Esophagus mucosa (tissue), 1 donor: ENCODE measurements around the gene ETFRF1. TPM values are rescaled to one million over a fixed set of nuclear protein-coding genes. Genes with fewer than 3 reads are reported as not detected.

Experiments used
- ATAC-seq: fragments of 200-7000 bp; cut with Tn5 transposase; one replicate; pipeline ENCODE4 v1.9.1; 2020
- total RNA-seq: library from RNA; stranded (reverse); gene quantifications from one replicate; pipeline ENCODE4 v1.2.4, GENCODE V29; 2023
- donor health status: DM: yes; HTN: yes; CAD: no.

The ETFRF1 gene
- total RNA-seq: 13.1 TPM

- ATAC-seq: peak; percentile 99
Measured at GRCh38 chr12:25195056-25195971, at the start of gene ETFRF1, which contains the start of gene DNAI7. ETFRF1 (plus strand) TSS chr12:25195237; CDS start chr12:25203957, 8,720 bp downstream. DNAI7 (minus strand) TSS chr12:25195160; CDS start chr12:25195078, 82 bp downstream.

- ATAC-seq: no peak
Measured at GRCh38 chr12:25146686-25147085, 48.4 kb upstream of the ETFRF1 start.

GRCh38 chr12:25151476-25151875 is 43.6 kb upstream of the ETFRF1 start:
- ATAC-seq: peak; percentile 84

- no peak for ATAC-seq
Measured at GRCh38 chr12:25152055-25152454, 43.0 kb upstream of the ETFRF1 start.

GRCh38 chr12:25155022-25155576 is 39.9 kb upstream of the ETFRF1 start:
- ATAC-seq: no peak

- no peak for ATAC-seq
Measured at GRCh38 chr12:25156061-25156460, 39.0 kb upstream of the ETFRF1 start.

- ATAC-seq: no peak
Measured at GRCh38 chr12:25162866-25163265, 32.2 kb upstream of the ETFRF1 start.

- ATAC-seq: no peak
Measured at GRCh38 chr12:25182765-25183164, 12.3 kb upstream of the ETFRF1 start.

GRCh38 chr12:25184132-25184531 is 10.9 kb upstream of the ETFRF1 start:
- ATAC-seq: no peak

GRCh38 chr12:25186038-25186787 is 8.8 kb upstream of the ETFRF1 start:
- ATAC-seq: no peak

GRCh38 chr12:25186788-25187402 is 8.1 kb upstream of the ETFRF1 start:
- no peak for ATAC-seq

GRCh38 chr12:25187781-25188180 is 7.3 kb upstream of the ETFRF1 start:
- peak; percentile 68 for ATAC-seq

GRCh38 chr12:25189656-25190055 is 5.4 kb upstream of the ETFRF1 start:
- no peak for ATAC-seq

GRCh38 chr12:25190793-25191192 is 4.2 kb upstream of the ETFRF1 start:
- no peak for ATAC-seq

- ATAC-seq: no peak
Measured at GRCh38 chr12:25194214-25194613, 823 bp upstream of the ETFRF1 start.

- ATAC-seq: no peak
Measured at GRCh38 chr12:25194722-25195055, 348 bp upstream of the ETFRF1 start.

- no peak for ATAC-seq
Measured at GRCh38 chr12:25197608-25198007, 2.6 kb downstream of the ETFRF1 start.

GRCh38 chr12:25200703-25201102 is 5.7 kb downstream of the ETFRF1 start:
- no peak for ATAC-seq

GRCh38 chr12:25202137-25202536 is 7.1 kb downstream of the ETFRF1 start:
- no peak for ATAC-seq

GRCh38 chr12:25207411-25207810 is 12.4 kb downstream of the ETFRF1 start:
- ATAC-seq: no peak

GRCh38 chr12:25207846-25208245 is 12.8 kb downstream of the ETFRF1 start:
- no peak for ATAC-seq

- no peak for ATAC-seq
Measured at GRCh38 chr12:25208554-25208953, 13.5 kb downstream of the ETFRF1 start.

GRCh38 chr12:25213338-25213737 is 18.3 kb downstream of the ETFRF1 start:
- ATAC-seq: no peak
